ENCODE data around the gene IGF2BP3.
A peak's percentile ranks its signal among the peaks of the same experiment; 100 is the strongest.

The IGF2BP3 gene

GRCh38 chr7:23474829-23475575, 4.7 kb upstream of the IGF2BP3 start (continued):
- TF ChIP-seq ZNF654 (tag by site-specific recombination; IDR thresholded peaks at IDR 0.05; ENCODE audit: low read depth) (no peak), ZNF610 (tag by site-specific recombination; IDR thresholded peaks at IDR 0.05; ENCODE audit: borderline replicate concordance) (no peak), RBAK (tag by site-specific recombination; IDR thresholded peaks at IDR 0.05) (no peak), HOXC10 (CRISPR knock-in tag; IDR thresholded peaks at IDR 0.05) (no peak), ATF2 (tag by site-specific recombination; IDR thresholded peaks at IDR 0.05; ENCODE audit: low read depth) (no peak), ZNF37A (tag by site-specific recombination; IDR thresholded peaks at IDR 0.05) (no peak), ZNF623 (tag by site-specific recombination; IDR thresholded peaks at IDR 0.05) (no peak), ZNF558 (tag by site-specific recombination; IDR thresholded peaks at IDR 0.05) (no peak), ZNF335 (tag by site-specific recombination; conservative IDR thresholded peaks at IDR 0.05) (no peak), SALL2 (tag by site-specific recombination; IDR thresholded peaks at IDR 0.05; ENCODE audit: borderline replicate concordance) (no peak), ZNF629 (tag by site-specific recombination; IDR thresholded peaks at IDR 0.05) (no peak), ZNF16 (tag by site-specific recombination; IDR thresholded peaks at IDR 0.05; ENCODE audit: low read depth) (no peak)

GRCh38 chr7:23474094-23474828, 4.0 kb upstream of the IGF2BP3 start:
- ChIA-PET POLR2A (interaction anchor here (0.8 to 1.8 kb wide), 17 partner anchors 9 to 202 kb away, joined by 3 to 7 read pairs (median 3); partner anchors contain the start of genes MALSU1 and TRA2A), CTCF (interaction anchor here (1.2 to 1.9 kb wide), 2 partner anchors 44 to 70 kb away, joined by 5 to 9 read pairs; no protein-coding TSS in a partner anchor)
- peak overlapping the region; percentile 84 for H3K4me3 ChIP-seq (ENCODE audit: low read depth, low read length)
- no peaks in the 10 kb centered on the region for H3K9me3 ChIP-seq (ENCODE audit: control insufficient read depth, insufficient read depth, low read depth, low read length)
- no peaks in the 10 kb centered on the region for H3K36me3 ChIP-seq (ENCODE audit: control insufficient read depth in 2 of 2, insufficient read depth in 1 of 2, low read length in 2 of 2)
- H3K4me1 ChIP-seq (ENCODE audit: control insufficient read depth, insufficient read depth, low read length), result peaks cover 27% of the 10 kb centered on the region
- peak overlapping the region; percentile 97 for H3K27ac ChIP-seq (ENCODE audit: extremely low read depth, low read depth, low read length)
- TF ChIP-seq ZNF302 (tag by site-specific recombination; IDR thresholded peaks at IDR 0.05; ENCODE audit: low read depth), result no peak
- TF ChIP-seq ZNF433 (tag by site-specific recombination; IDR thresholded peaks at IDR 0.05; ENCODE audit: low read depth), result no peak
- no peak for TF ChIP-seq ZNF248 (tag by site-specific recombination; IDR thresholded peaks at IDR 0.05)
- TF ChIP-seq ZBTB26 (tag by site-specific recombination; optimal IDR thresholded peaks at IDR 0.05), result peak; percentile 98
- TF ChIP-seq ZNF585B (tag by site-specific recombination; IDR thresholded peaks at IDR 0.05), result no peak
- TF ChIP-seq ZNF398 (tag by site-specific recombination; IDR thresholded peaks at IDR 0.05), result peak; percentile 92
- TF ChIP-seq ZNF623 (tag by site-specific recombination; IDR thresholded peaks at IDR 0.05), result no peak
- TF ChIP-seq ZNF664 (tag by site-specific recombination; IDR thresholded peaks at IDR 0.05), result no peak
- no peak for TF ChIP-seq ZNF529 (tag by site-specific recombination; IDR thresholded peaks at IDR 0.05; ENCODE audit: insufficient replicate concordance)
- 0 out of 2 replicates have a peak, but pooled peaks have one; percentile 8 for TF ChIP-seq ZBTB11 (tag by site-specific recombination; conservative IDR thresholded peaks at IDR 0.05; ENCODE audit: low read depth)
- no peak for TF ChIP-seq ZNF549 (tag by site-specific recombination; IDR thresholded peaks at IDR 0.05)
- TF ChIP-seq MZF1 (tag by site-specific recombination; IDR thresholded peaks at IDR 0.05; ENCODE audit: borderline replicate concordance), result 0 out of 2 replicates have a peak, but pooled peaks have one; percentile 62
- no peak for TF ChIP-seq ZNF16 (tag by site-specific recombination; IDR thresholded peaks at IDR 0.05; ENCODE audit: low read depth)
- TF ChIP-seq ZNF510 (tag by site-specific recombination; IDR thresholded peaks at IDR 0.05; ENCODE audit: insufficient replicate concordance), result no peak
- no peak for TF ChIP-seq SALL2 (tag by site-specific recombination; IDR thresholded peaks at IDR 0.05; ENCODE audit: borderline replicate concordance)
- no peak for TF ChIP-seq ZNF266 (tag by site-specific recombination; IDR thresholded peaks at IDR 0.05; ENCODE audit: low read depth)
- no peak for TF ChIP-seq ZNF202 (tag by site-specific recombination; IDR thresholded peaks at IDR 0.05; ENCODE audit: borderline replicate concordance)
- no peak for TF ChIP-seq ZNF473 (tag by site-specific recombination; IDR thresholded peaks at IDR 0.05)
- TF ChIP-seq ZNF558 (tag by site-specific recombination; IDR thresholded peaks at IDR 0.05), result no peak

Measured in HEK293 (cell line).